ENCODE data around the gene RFLNA. TPM values are rescaled to one million over a fixed set of nuclear protein-coding genes. Genes with fewer than 3 reads are reported as not detected.
"Not testable (repeated sequence)": the region's sequence is repeated elsewhere in the genome, so short reads cannot be mapped to it uniquely, and the experiment has no call there.

The RFLNA gene
- total RNA-seq, 1 donor from 2014 or later, result 0.50 TPM

DNA sequence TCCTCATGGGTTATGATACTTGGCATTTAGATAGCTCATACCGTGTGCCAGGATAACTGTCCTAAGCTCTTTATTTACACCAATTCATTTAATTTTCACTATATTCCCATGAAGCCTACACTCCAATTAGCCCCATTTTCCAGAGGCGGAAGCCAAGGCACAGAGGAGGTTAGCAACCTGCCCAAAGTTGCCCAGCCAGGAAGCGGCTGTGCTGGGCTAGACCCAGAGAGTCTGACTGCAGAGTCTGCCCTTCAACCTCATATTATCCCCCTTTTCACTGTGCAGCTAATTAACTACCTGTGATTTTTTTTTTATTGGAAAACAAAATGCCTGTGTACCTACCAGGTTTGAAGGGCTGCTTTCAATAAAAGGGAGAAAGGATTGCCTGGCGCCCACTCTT, 2.5 kb downstream of the RFLNA start:
- TF ChIP-seq, protein P1, sequence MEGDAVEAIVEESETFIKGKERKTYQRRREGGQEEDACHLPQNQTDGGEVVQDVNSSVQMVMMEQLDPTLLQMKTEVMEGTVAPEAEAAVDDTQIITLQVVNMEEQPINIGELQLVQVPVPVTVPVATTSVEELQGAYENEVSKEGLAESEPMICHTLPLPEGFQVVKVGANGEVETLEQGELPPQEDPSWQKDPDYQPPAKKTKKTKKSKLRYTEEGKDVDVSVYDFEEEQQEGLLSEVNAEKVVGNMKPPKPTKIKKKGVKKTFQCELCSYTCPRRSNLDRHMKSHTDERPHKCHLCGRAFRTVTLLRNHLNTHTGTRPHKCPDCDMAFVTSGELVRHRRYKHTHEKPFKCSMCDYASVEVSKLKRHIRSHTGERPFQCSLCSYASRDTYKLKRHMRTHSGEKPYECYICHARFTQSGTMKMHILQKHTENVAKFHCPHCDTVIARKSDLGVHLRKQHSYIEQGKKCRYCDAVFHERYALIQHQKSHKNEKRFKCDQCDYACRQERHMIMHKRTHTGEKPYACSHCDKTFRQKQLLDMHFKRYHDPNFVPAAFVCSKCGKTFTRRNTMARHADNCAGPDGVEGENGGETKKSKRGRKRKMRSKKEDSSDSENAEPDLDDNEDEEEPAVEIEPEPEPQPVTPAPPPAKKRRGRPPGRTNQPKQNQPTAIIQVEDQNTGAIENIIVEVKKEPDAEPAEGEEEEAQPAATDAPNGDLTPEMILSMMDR (IDR thresholded peaks at IDR 0.05), result no peak
- DNase-seq (no peak), ATAC-seq (no peak)
- no peaks in the 10 kb centered on the region for H3K36me3 ChIP-seq
- intact Hi-C loops (cut with DNase I), result no loop called here
- no peaks in the 10 kb centered on the region for H3K9me3 ChIP-seq
- H3K27me3 ChIP-seq (ENCODE audit: low read depth), result peaks cover 44% of the 10 kb centered on the region
- peaks cover 16% of the 10 kb centered on the region for H3K4me1 ChIP-seq
- no peak overlapping the region for H3K27ac ChIP-seq
- H3K4me3 ChIP-seq, result no peak overlapping the region

DNA sequence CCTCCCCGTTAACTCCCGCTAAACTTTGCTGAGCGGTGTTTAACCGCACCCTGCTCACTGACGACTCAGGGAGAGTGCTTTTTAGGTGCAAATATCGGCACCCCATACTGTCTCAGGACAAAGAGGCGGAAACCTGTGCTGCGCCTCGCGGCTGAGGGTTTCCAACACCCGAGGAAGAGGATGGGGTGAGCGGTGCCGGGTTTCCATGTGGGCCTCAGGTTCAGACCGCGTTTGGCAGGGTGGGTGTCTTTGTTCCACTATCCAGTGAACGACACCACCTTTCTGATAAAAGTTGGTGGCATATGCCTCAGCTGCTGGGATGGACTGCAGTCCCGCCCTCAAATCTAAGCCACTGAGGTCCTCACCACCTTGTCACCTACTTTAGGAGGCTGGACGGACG, 3.0 kb downstream of the RFLNA start:
- Histone ChIP-seq H3K9me3 (no peaks in the 10 kb centered on the region), H3K36me3 (no peaks in the 10 kb centered on the region), H3K27me3 (ENCODE audit: low read depth) (peaks cover 44% of the 10 kb centered on the region), H3K4me1 (peaks cover 16% of the 10 kb centered on the region), H3K27ac (no peak overlapping the region), H3K4me3 (no peak overlapping the region)
- TF ChIP-seq, protein P1 (IDR thresholded peaks at IDR 0.05), result no peak
- intact Hi-C loops (cut with DNase I), result no loop called here
- DNase-seq, result no peak
- ATAC-seq, result no peak

DNA sequence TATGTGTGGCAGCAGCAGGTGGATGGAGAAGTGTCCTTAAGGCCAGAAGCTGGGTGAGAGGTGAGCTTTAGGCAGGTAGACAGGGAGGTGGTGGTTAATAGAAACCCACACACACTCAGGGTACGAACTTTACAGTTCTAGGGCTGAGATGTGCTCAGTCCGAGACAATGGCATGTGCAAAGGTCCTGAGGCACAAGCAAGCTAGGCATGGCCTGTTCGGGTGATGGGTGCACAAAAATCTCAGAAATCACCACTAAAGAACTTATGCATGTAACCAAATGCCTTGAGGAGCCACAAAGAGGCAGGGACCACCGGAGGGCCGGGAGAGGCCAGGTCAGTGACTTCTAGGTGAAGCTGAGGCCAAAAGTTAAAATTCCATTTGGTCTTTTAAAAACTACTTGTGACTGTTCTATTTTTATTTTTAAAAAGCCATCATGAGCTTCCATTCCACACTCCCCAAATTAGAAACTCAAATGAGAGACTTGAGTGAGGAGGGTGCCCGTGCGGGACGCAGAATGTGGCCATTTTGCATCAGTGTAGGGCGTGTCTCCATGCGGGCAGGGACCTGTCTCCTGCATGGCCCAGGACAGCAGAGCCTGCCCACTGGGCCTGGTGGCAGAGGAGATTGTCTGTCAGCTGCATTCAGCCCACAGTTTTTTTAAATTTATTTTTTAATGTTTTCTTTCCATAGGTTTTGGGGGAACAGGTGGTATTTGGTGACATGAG, 4.0 kb downstream of the RFLNA start:
- DNase-seq (no peak), ATAC-seq (no peak)
- Histone ChIP-seq H3K27ac (no peak overlapping the region), H3K4me3 (no peak overlapping the region), H3K36me3 (no peaks in the 10 kb centered on the region), H3K9me3 (no peaks in the 10 kb centered on the region), H3K27me3 (ENCODE audit: low read depth) (peaks cover 39% of the 10 kb centered on the region), H3K4me1 (peaks cover 16% of the 10 kb centered on the region)
- TF ChIP-seq, protein P1 (IDR thresholded peaks at IDR 0.05), result no peak
- intact Hi-C loops (cut with DNase I), result no loop called here

DNA sequence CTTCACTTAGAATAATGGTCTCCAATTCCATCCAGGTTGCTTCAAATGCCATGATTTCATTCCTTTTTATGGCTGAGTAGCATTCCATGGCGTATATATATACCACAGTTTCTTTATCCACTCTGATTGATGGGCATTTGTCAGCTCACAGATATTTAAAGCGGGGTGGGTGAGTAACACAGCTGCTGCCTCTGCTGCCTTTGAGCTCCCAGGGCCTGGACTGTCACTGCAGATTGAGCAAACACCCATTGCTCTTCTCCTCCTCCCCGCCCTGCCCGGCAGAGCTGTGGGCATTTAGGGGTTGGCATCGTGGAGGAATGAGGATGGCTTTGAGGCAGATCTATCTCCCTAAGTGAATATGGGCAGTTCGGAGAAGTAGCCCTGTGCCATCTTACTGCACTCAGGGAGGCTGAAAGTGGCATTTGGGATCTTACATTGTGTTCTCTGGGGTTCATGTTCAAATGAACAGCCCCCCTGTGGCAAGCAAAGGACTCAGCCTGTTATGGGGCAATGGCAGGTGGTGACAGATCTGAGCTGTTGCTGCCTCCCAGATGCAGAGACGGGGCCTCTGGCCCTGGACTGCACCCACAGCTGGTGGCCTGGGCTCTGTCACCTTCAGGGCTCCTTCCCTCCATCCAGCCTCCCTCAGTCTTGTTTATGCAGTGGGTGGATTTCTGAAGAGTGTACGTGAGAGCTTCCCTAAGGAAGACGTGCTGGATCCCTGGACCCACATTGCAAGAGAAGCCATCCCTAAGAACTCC, 4.9 kb downstream of the RFLNA start:
- intact Hi-C loops (cut with DNase I), result no loop called here
- DNase-seq (no peak), ATAC-seq (no peak)
- Histone ChIP-seq H3K36me3 (no peaks in the 10 kb centered on the region), H3K4me3 (no peak overlapping the region), H3K9me3 (no peaks in the 10 kb centered on the region), H3K27ac (no peak overlapping the region), H3K27me3 (ENCODE audit: low read depth) (peaks cover 37% of the 10 kb centered on the region), H3K4me1 (peaks cover 13% of the 10 kb centered on the region)
- TF ChIP-seq, protein P1 (IDR thresholded peaks at IDR 0.05), result no peak

DNA sequence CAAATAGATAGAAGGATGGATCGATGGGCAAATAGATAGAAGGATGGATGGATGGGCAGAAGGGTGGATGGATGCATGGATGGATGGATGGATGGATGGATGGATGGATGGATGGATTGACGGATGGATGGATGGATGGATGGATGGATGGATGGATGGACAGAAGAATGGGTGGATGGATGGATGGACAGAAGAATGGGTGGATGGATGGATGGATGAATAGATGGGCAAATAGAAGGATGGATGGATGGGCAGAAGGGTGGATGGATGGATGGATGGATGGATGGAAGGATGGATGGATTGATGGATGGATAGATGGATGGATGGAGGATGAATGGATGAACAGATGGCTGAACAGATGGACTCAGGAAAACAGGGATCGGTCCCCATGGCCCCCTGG, 5.8 kb downstream of the RFLNA start:
- ATAC-seq; H3K27ac ChIP-seq; H3K4me1 ChIP-seq; H3K9me3 ChIP-seq; intact Hi-C loops (cut with DNase I); H3K4me3 ChIP-seq; DNase-seq; H3K36me3 ChIP-seq: not testable (repeated sequence)
- H3K27me3 ChIP-seq (ENCODE audit: low read depth), result peaks cover 32% of the 10 kb centered on the region

DNA sequence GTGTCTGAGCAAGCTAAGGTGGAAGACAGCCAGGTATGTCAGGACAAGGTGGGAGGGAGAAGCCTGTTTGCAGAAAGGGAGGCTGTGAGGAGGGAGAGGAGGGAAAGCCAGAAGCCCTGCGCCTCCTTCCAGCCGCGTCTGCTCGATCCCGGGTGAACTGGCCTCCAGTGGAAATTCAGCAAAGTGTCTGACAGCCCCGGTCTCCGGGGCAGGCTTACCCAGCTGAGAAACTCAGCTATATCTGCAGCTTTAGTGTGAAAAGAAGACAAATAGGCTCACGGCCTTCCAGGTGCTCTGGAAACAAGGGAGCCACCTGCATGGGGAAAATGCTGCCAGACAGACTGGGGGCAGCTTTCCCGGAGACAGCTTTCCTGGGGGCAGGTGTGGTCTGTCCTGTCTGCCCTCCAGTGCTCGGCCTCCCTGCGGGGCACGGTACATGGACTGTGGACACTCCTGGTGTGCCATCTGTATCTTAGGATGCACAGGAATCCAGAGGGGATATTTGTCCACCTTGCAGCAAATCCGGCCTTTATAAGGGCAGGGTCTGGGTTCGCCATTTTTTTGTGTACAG, 6.3 kb downstream of the RFLNA start:
- no peak overlapping the region for H3K4me3 ChIP-seq
- H3K4me1 ChIP-seq, result peaks cover 5% of the 10 kb centered on the region
- H3K27ac ChIP-seq, result no peak overlapping the region
- no peaks in the 10 kb centered on the region for H3K36me3 ChIP-seq
- intact Hi-C loops (cut with DNase I), result no loop called here
- no peaks in the 10 kb centered on the region for H3K9me3 ChIP-seq
- no peak for DNase-seq
- TF ChIP-seq, protein P1 (IDR thresholded peaks at IDR 0.05), result no peak
- H3K27me3 ChIP-seq (ENCODE audit: low read depth), result peaks cover 28% of the 10 kb centered on the region
- ATAC-seq, result no peak

Measured in lower lobe of right lung (tissue), 2 donors.